ENCODE data around the gene SELENOT. TPM values are rescaled to one million over a fixed set of nuclear protein-coding genes. Genes with fewer than 3 reads are reported as not detected.

SELENOT gene
- total RNA-seq, 3 donors from 2014 or later, result 80.7 to 90.2 (median 84.6) TPM

GRCh38 chr3:150602426-150603152, 532 bp upstream of the SELENOT start:
- H3K9me3 ChIP-seq, result no peaks in the 10 kb centered on the region
- intact Hi-C loops (cut with DNase I, micrococcal nuclease), result no loop called here
- H3K36me3 ChIP-seq (ENCODE audit: low read depth), result no peaks in the 10 kb centered on the region
- H3K4me1 ChIP-seq (ENCODE audit: low read depth), result peaks cover 18% of the 10 kb centered on the region
- DNase-seq (peak in 1 of 3 donors; percentile 28), ATAC-seq (peak; percentile 15)
- TF ChIP-seq CTCF (IDR thresholded peaks at IDR 0.05), result no peak
- H3K4me3 ChIP-seq, result peak overlapping the region; percentile 28

GRCh38 chr3:150603980-150604319, 829 bp downstream of the SELENOT start:
- Histone ChIP-seq H3K36me3 (ENCODE audit: low read depth) (no peaks in the 10 kb centered on the region), H3K4me1 (ENCODE audit: low read depth) (peaks cover 22% of the 10 kb centered on the region), H3K4me3 (peak overlapping the region; percentile 56), H3K9me3 (no peaks in the 10 kb centered on the region)
- intact Hi-C loops (cut with DNase I, micrococcal nuclease), result no loop called here
- no peak for TF ChIP-seq CTCF (IDR thresholded peaks at IDR 0.05)
- ATAC-seq (peak; percentile 9), DNase-seq (no peak)

DNA sequence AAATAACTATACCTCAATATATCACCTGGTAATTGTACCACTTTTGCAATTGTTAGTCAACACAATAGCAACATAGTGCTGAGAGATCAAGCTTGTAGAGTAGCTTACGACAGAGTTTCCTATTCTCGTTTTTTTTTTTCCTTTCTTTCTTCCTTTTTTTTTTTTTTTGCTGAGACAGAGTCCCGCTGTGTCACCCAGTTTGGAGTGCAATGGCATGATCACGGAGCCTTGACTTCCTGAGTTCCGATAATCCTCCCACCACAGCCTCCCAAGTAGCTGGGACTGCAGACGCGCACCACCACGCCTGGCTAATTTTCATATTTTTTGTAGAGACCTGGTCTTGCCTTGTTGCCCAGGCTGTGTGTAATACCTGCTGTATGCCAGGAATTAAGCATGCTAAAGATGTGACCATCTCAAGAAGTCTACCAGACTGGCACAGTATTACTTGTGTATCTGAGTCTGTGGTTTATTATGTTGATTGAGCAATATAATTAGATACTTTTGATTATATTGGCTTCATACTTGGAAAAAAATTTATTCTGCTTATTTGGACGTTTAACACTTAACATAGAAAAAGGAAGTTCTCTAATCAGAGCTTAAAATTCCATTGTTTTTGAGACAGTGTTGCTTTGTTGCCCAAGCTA, 3.0 kb downstream of the SELENOT start:
- Histone ChIP-seq H3K36me3 (ENCODE audit: low read depth) (no peaks in the 10 kb centered on the region), H3K4me1 (ENCODE audit: low read depth) (peaks cover 22% of the 10 kb centered on the region), H3K4me3 (no peak overlapping the region), H3K9me3 (no peaks in the 10 kb centered on the region)
- intact Hi-C loops (cut with DNase I, micrococcal nuclease), result no loop called here
- ATAC-seq (no peak), DNase-seq (no peak)
- no peak for TF ChIP-seq CTCF (IDR thresholded peaks at IDR 0.05)

- intact Hi-C loops (cut with DNase I, micrococcal nuclease), result no loop called here
- Histone ChIP-seq H3K9me3 (no peaks in the 10 kb centered on the region), H3K4me1 (ENCODE audit: low read depth) (peaks cover 19% of the 10 kb centered on the region), H3K4me3 (no peak overlapping the region), H3K36me3 (ENCODE audit: low read depth) (no peaks in the 10 kb centered on the region)
- TF ChIP-seq CTCF (IDR thresholded peaks at IDR 0.05), result no peak
- no peak for DNase-seq
- no peak for ATAC-seq
Measured at GRCh38 chr3:150607267-150608065, 4.3 kb downstream of the SELENOT start.

- intact Hi-C loops (cut with DNase I, micrococcal nuclease), result no loop called here
- ATAC-seq, result no peak
- DNase-seq, result no peak
- H3K4me3 ChIP-seq, result no peak overlapping the region
- TF ChIP-seq CTCF (IDR thresholded peaks at IDR 0.05), result no peak
- H3K36me3 ChIP-seq (ENCODE audit: low read depth), result no peaks in the 10 kb centered on the region
- no peaks in the 10 kb centered on the region for H3K9me3 ChIP-seq
- peaks cover 11% of the 10 kb centered on the region for H3K4me1 ChIP-seq (ENCODE audit: low read depth)
Measured at GRCh38 chr3:150609988-150610387, 6.9 kb downstream of the SELENOT start.
